ENCODE results near the gene GRM8. TPM values are rescaled to one million over a fixed set of nuclear protein-coding genes. Genes with fewer than 3 reads are reported as not detected.

The GRM8 gene
- total RNA-seq, 1 experiment from 2014 or later = 1.8 TPM

GRCh38 chr7:127066974-127067373 lies 185.8 kb downstream of the GRM8 start:
- Histone ChIP-seq H3K9me3 (ENCODE audit: control insufficient read depth, low read depth, low read length) (no peaks in the 10 kb centered on the region), H3K4me1 (ENCODE audit: insufficient read depth, low read length) (no peaks in the 10 kb centered on the region), H3K4ac (ENCODE audit: low read depth, low read length) (no peak overlapping the region), H3K27ac (ENCODE audit: insufficient read length, low read depth, low read length) (no peak overlapping the region), H2BK20ac (ENCODE audit: low read depth, low read length, poor library complexity, severe bottlenecking) (no peak overlapping the region), H2AFZ (ENCODE audit: low read length) (no peak overlapping the region), H3K79me2 (ENCODE audit: insufficient read depth, low read length) (no peaks in the 10 kb centered on the region), H4K20me1 (ENCODE audit: control insufficient read depth, insufficient read depth, insufficient read length) (no peaks in the 10 kb centered on the region), H2BK12ac (ENCODE audit: insufficient read length, low read depth, low read length) (no peak overlapping the region), H2BK15ac (ENCODE audit: low read depth, low read length) (no peak overlapping the region), H3T11ph (ENCODE audit: low read length) (no peak overlapping the region), H3K4me2 (ENCODE audit: insufficient read depth, insufficient read length, low read length) (no peak overlapping the region), H4K91ac (ENCODE audit: insufficient read length, low read depth, low read length) (no peak overlapping the region), H2BK5ac (ENCODE audit: insufficient read length, low read length) (no peak overlapping the region), H3K23me2 (ENCODE audit: insufficient read length, low read depth, low read length, poor library complexity, severe bottlenecking) (no peaks in the 10 kb centered on the region), H4K8ac (replicated peaks; ENCODE audit: insufficient read length, low read depth, low read length) (no peak overlapping the region), H3K79me1 (ENCODE audit: insufficient read depth, low read depth, low read length, poor library complexity, severe bottlenecking) (no peaks in the 10 kb centered on the region), H2BK120ac (ENCODE audit: low read depth, low read length, poor library complexity, severe bottlenecking) (no peak overlapping the region), H3K27me3 (ENCODE audit: insufficient read depth, low read length) (no peaks in the 10 kb centered on the region), H3K9ac (ENCODE audit: extremely low read depth, insufficient read length, low read length) (no peak overlapping the region), H4K5ac (ENCODE audit: insufficient read length, low read depth, low read length) (no peak overlapping the region), H2AK5ac (ENCODE audit: insufficient read length, low read length) (no peak overlapping the region), H3K56ac (ENCODE audit: insufficient read length, low read depth, low read length) (no peak overlapping the region), H3K23ac (ENCODE audit: insufficient read length, low read depth, low read length) (no peak overlapping the region), H3K18ac (ENCODE audit: insufficient read length, low read depth, low read length) (no peak overlapping the region), H3K14ac (ENCODE audit: insufficient read depth, low read length) (no peak overlapping the region)
- Mint-ChIP-seq H3K9me3 (peaks cover 10 to 17% of the 10 kb centered on the region in 2 experiments), H3K4me3 (no peak overlapping the region), H3K27me3 (ENCODE audit: low read depth) (peaks cover 18% of the 10 kb centered on the region), H3K4me1 (no peaks in the 10 kb centered on the region), H3K27ac (no peak overlapping the region), H3K36me3 (ENCODE audit: insufficient read depth in 1 of 3, low read depth in 3 of 3) (peaks cover 0 to 11% (median 3%) of the 10 kb centered on the region in 3 experiments; a peak in 4 of 7 replicates)
- no CpG with 5 or more reads among the region's 3 CpGs for WGBS (ENCODE audit: extremely low coverage, insufficient read length, low lambda C conversion rate)
- DNase-seq = peak; percentile 56
- TF ChIP-seq CTCF (conservative IDR thresholded peaks at IDR 0.05) = peak; percentile 61

Data from H9 (cell line).